ENCODE measurements around the gene SEMA7A.

SEMA7A gene

GRCh38 chr15:74414603-74415338 is 19.0 kb downstream of the SEMA7A start:
- no peaks in the 10 kb centered on the region for H3K27me3 ChIP-seq (ENCODE audit: insufficient read depth, low read depth)
- peak overlapping the region; percentile 33 for H3K4me2 ChIP-seq
- H2AFZ ChIP-seq (ENCODE audit: low read depth), result no peak overlapping the region
- no peak overlapping the region for H3K4me3 ChIP-seq (IDR thresholded peaks at IDR 0.05; ENCODE audit: insufficient read depth, low read depth, low read length)
- no peak for TF ChIP-seq CTCF (conservative IDR thresholded peaks at IDR 0.05; ENCODE audit: low read depth, low read length)
- H3K79me2 ChIP-seq (ENCODE audit: insufficient read depth, low read depth), result no peaks in the 10 kb centered on the region
- H3K4me1 ChIP-seq (ENCODE audit: low read depth, poor library complexity, severe bottlenecking), result peaks cover 31% of the 10 kb centered on the region
- H3K36me3 ChIP-seq (ENCODE audit: insufficient read depth), result no peaks in the 10 kb centered on the region
- H4K20me1 ChIP-seq (ENCODE audit: insufficient read depth), result no peaks in the 10 kb centered on the region
- H3K27ac ChIP-seq, result no peak overlapping the region
- H3K9ac ChIP-seq, result no peak overlapping the region

DNA sequence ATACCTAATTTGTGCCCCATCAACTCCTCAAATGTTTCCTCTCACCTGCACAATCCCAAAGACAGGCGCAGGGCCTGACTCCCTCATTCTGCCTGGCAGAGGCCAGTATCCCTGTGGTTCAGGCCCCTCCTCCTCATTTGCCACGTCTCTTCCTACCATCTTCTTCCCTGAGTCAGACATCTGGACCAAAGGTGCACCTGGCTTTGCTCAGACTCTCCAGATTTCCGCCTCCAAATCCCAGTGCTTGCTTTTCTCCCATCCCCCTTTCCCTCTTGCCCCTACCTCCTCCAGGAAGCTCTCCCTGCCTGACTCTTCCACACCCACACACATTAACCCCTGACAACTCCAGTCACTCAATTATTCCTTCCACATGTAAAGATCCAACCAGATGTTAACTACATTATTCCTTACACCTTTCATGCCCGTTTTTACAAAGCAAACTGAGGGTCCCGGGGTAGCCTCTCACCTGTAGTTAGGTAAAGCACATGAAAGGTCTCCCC is 19.6 kb downstream of the SEMA7A start:
- no peak overlapping the region for H3K27ac ChIP-seq
- TF ChIP-seq CTCF (conservative IDR thresholded peaks at IDR 0.05; ENCODE audit: low read depth, low read length), result no peak
- H3K4me3 ChIP-seq (IDR thresholded peaks at IDR 0.05; ENCODE audit: insufficient read depth, low read depth, low read length), result no peak overlapping the region
- no peak overlapping the region for H2AFZ ChIP-seq (ENCODE audit: low read depth)
- H3K4me2 ChIP-seq, result no peak overlapping the region
- peaks cover 25% of the 10 kb centered on the region for H3K4me1 ChIP-seq (ENCODE audit: low read depth, poor library complexity, severe bottlenecking)
- no peaks in the 10 kb centered on the region for H3K36me3 ChIP-seq (ENCODE audit: insufficient read depth)
- no peaks in the 10 kb centered on the region for H3K79me2 ChIP-seq (ENCODE audit: insufficient read depth, low read depth)
- H4K20me1 ChIP-seq (ENCODE audit: insufficient read depth), result no peaks in the 10 kb centered on the region
- H3K27me3 ChIP-seq (ENCODE audit: insufficient read depth, low read depth), result no peaks in the 10 kb centered on the region
- no peak overlapping the region for H3K9ac ChIP-seq

DNA sequence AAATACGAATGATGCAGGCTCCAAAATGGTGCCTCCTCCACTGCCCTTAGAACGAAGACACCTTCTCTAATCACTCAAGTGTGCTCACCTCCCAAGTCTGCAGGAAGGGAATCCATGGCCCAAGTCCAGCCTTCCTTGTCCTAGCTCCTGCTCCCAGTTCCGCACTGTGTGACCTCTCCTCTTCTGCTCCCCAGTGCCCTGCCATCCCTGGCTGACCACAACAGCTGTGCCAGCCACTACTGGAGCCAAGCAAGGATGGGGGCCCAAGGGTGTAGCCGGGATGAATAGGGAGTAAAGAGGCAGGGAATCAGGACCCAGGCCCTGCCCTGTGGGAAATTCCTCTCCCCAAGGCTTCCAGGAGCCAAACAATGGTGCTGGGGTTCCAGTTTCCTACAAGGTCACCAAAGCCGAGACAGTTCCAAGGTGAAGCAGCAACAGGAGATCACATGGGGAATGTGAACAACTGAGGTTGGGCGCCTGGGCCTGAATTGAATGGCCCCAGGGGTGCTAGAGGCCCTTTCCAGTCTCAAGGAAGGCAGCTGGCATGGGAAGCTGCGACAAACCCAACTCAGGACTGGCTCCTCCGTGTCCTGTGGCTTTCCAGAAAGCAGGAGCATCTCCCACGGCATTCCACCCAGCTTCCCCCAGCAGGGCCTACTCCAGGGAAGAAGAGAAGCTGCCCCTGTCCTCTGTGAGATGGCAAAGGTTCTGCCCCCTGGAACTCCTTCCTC is 20.2 kb downstream of the SEMA7A start:
- H3K36me3 ChIP-seq (ENCODE audit: insufficient read depth), result no peaks in the 10 kb centered on the region
- H3K9ac ChIP-seq, result no peak overlapping the region
- no peak for TF ChIP-seq CTCF (conservative IDR thresholded peaks at IDR 0.05; ENCODE audit: low read depth, low read length)
- H3K4me1 ChIP-seq (ENCODE audit: low read depth, poor library complexity, severe bottlenecking), result peaks cover 25% of the 10 kb centered on the region
- H3K27ac ChIP-seq, result no peak overlapping the region
- no peaks in the 10 kb centered on the region for H4K20me1 ChIP-seq (ENCODE audit: insufficient read depth)
- H3K4me2 ChIP-seq, result no peak overlapping the region
- H2AFZ ChIP-seq (ENCODE audit: low read depth), result no peak overlapping the region
- H3K27me3 ChIP-seq (ENCODE audit: insufficient read depth, low read depth), result no peaks in the 10 kb centered on the region
- H3K79me2 ChIP-seq (ENCODE audit: insufficient read depth, low read depth), result no peaks in the 10 kb centered on the region
- no peak overlapping the region for H3K4me3 ChIP-seq (IDR thresholded peaks at IDR 0.05; ENCODE audit: insufficient read depth, low read depth, low read length)

DNA sequence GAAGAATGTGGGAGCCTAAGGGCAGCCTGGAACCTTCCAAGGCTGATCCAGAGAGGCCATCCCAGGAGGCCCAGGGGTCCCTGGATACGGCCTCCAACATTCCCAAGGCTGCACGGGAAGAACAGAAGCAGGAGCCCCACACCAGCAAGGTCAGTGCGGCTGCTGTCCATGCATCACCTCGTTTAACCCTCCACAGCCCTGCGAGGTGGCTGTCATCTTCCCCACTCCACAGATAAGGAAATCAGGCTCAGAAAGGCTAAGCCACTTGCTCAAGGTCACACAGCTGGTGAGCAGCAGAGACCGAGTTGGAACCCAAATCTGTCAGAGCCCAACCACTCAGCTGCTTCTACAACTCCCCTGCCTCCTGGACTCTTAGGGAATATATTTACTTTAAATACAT is 21.6 kb downstream of the SEMA7A start:
- H2AFZ ChIP-seq (ENCODE audit: low read depth), result no peak overlapping the region
- peaks cover 25% of the 10 kb centered on the region for H3K4me1 ChIP-seq (ENCODE audit: low read depth, poor library complexity, severe bottlenecking)
- H3K4me2 ChIP-seq, result no peak overlapping the region
- H3K79me2 ChIP-seq (ENCODE audit: insufficient read depth, low read depth), result no peaks in the 10 kb centered on the region
- no peaks in the 10 kb centered on the region for H3K36me3 ChIP-seq (ENCODE audit: insufficient read depth)
- no peak overlapping the region for H3K27ac ChIP-seq
- H3K9ac ChIP-seq, result no peak overlapping the region
- no peak for TF ChIP-seq CTCF (conservative IDR thresholded peaks at IDR 0.05; ENCODE audit: low read depth, low read length)
- no peaks in the 10 kb centered on the region for H4K20me1 ChIP-seq (ENCODE audit: insufficient read depth)
- H3K27me3 ChIP-seq (ENCODE audit: insufficient read depth, low read depth), result no peaks in the 10 kb centered on the region
- H3K4me3 ChIP-seq (IDR thresholded peaks at IDR 0.05; ENCODE audit: insufficient read depth, low read depth, low read length), result no peak overlapping the region
